Hepatocyte (in vitro differentiated cells): ENCODE data around the gene SLC27A2.

Experiments
- CTCF ChIP-seq: fragments of 200-600 bp; sonication (generic); IDR thresholded peaks from 2 replicates; pipeline ENCODE4 v1.5.1; 2016; ENCODE audit warnings: antibody characterized with exemption, mild to moderate bottlenecking; ENCODE audit not compliant: poor library complexity
- EZH2 ChIP-seq: fragments of 200-600 bp; sonication (generic); IDR thresholded peaks from 2 replicates; pipeline ENCODE4 v1.6.1; 2016; ENCODE audit warnings: antibody characterized with exemption, mild to moderate bottlenecking, borderline replicate concordance
- EZH2phosphoT487 ChIP-seq: fragments of 200-600 bp; sonication (generic); IDR thresholded peaks from one replicate; pipeline ENCODE4 v1.6.1; 2018; ENCODE audit warnings: antibody characterized with exemption, mild to moderate bottlenecking, low read depth, moderate library complexity; ENCODE audit not compliant: unreplicated experiment, severe bottlenecking

- no peak for TF ChIP-seq CTCF
- no peak for TF ChIP-seq EZH2
- TF ChIP-seq EZH2phosphoT487 = no peak
These were observed 98.3 kb downstream of the SLC27A2 start for GRCh38 chr15:50280271-50280670.
